K562 (cell line): ENCODE measurements around the gene IMP4. TPM values are rescaled to one million over a fixed set of nuclear protein-coding genes. Genes with fewer than 3 reads are reported as not detected.

Experiments
- CBX1 ChIP-seq: sonication (generic); IDR thresholded peaks from 2 replicates; pipeline ENCODE4 v1.6.1; 2016; ENCODE audit warnings: antibody characterized with exemption, low read depth, mild to moderate bottlenecking
- EP400 ChIP-seq: fragments of 450-650 bp; IDR thresholded peaks from 2 replicates; pipeline ENCODE4 v1.6.1; 2017; ENCODE audit warnings: antibody characterized with exemption, mild to moderate bottlenecking, moderate library complexity
- FOXJ2 ChIP-seq: fragments of 200-800 bp; sonication (Bioruptor generic); IDR thresholded peaks from 2 replicates; pipeline ENCODE4 v1.6.1; 2016; ENCODE audit warnings: missing genetic modification characterization, missing compliant biosample characterization
- HBP1 ChIP-seq: fragments of 450-650 bp; formaldehyde crosslinking; IDR thresholded peaks from 2 replicates; pipeline ENCODE4 v1.4.0; 2022; ENCODE audit warnings: missing genetic modification characterization
- MAFK ChIP-seq: IDR thresholded peaks from 2 replicates; pipeline ENCODE4 v1.6.1; 2011; ENCODE audit warnings: low read length, improper control_type of control experiment
- MBD2 ChIP-seq: sonication (generic); IDR thresholded peaks from 2 replicates; pipeline ENCODE4 v1.6.1; 2016; ENCODE audit warnings: low read depth, borderline replicate concordance
- MCM7 ChIP-seq, 2 experiments: fragments of 450-650 bp; IDR thresholded peaks; 2 replicates each; pipeline ENCODE4 v1.6.1; 2016 to 2018
- MEF2D ChIP-seq: conservative IDR thresholded peaks from 2 replicates; pipeline ENCODE4 v1.6.1; 2016; ENCODE audit warnings: low read depth, missing genetic modification characterization, missing compliant biosample characterization
- MGA ChIP-seq: fragments of 450-650 bp; IDR thresholded peaks from 2 replicates; pipeline ENCODE4 v1.6.1; 2016; ENCODE audit warnings: mild to moderate bottlenecking, moderate library complexity
- POLR3A ChIP-seq: IDR thresholded peaks from 2 replicates; pipeline ENCODE4 v1.6.1; 2011; ENCODE audit warnings: borderline replicate concordance, mild to moderate bottlenecking, moderate library complexity; ENCODE audit not compliant: insufficient read length, insufficient read depth; ENCODE audit errors: extremely low read depth
- SAFB2 ChIP-seq: fragments of 200-400 bp; formaldehyde crosslinking; IDR thresholded peaks from 2 replicates; pipeline ENCODE4 v1.6.1; 2018; ENCODE audit warnings: borderline replicate concordance, low read length, low read depth, moderate library complexity; ENCODE audit not compliant: severe bottlenecking
- SETDB1 ChIP-seq: IDR thresholded peaks from one replicate; pipeline ENCODE4 v1.6.1; 2012; ENCODE audit warnings: low read length, control low read depth, inconsistent platforms
- SMAD4 ChIP-seq: fragments of 250-450 bp; sonication (Bioruptor Pico); conservative IDR thresholded peaks from 2 replicates; pipeline ENCODE4 v1.8.0; 2021; ENCODE audit warnings: inconsistent platforms, mild to moderate bottlenecking, moderate library complexity
- SPI1 ChIP-seq: IDR thresholded peaks from 2 replicates; pipeline ENCODE4 v1.6.1; 2011; ENCODE audit warnings: low read depth, low read length, control low read depth, borderline replicate concordance
- polyA plus RNA-seq, 8 experiments: library from polyadenylated mRNA; depleted of rRNA in 4 of 8; stranded (reverse) in 5 of 8; unstranded in 3 of 8; fragments of >200 nt; fragmentation: Nextera tagmentation in 2 of 8; fragmentation: Illumina TruSeq in 1 of 8; extraction: Ambion mirVana in 2 of 8; extraction: Trizol in 1 of 8; gene quantifications; 2 replicates each; pipeline versions ENCODE4 v1.2.1 to v1.2.3, GENCODE V29; 2011 to 2014; ENCODE audit warnings: inconsistent platforms in 1 of 8, missing spikeins in 1 of 8
- total RNA-seq, 7 experiments: library from RNA; depleted of rRNA in 6 of 7; stranded (reverse); fragments of >200 nt in 6 of 7; fragmentation: Illumina TruSeq in 2 of 7; extraction: Trizol in 2 of 7; gene quantifications; 2 replicates each; pipeline versions ENCODE4 v1.2.1 to v1.2.3, GENCODE V29; 2011 to 2021; ENCODE audit warnings: low replicate concordance in 1 of 7

IMP4 gene
- total and polyA plus RNA-seq, 9 of the 15 experiments (the other 6 are each of a cell fraction or from before 2014, with no cell fraction given), result 35.4 to 209 (median 100.0) TPM

- TF ChIP-seq MGA, result 0 out of 2 replicates have a peak, but pooled peaks have one; percentile 43
- no peak for TF ChIP-seq SAFB2
- TF ChIP-seq CBX1, result no peak
- peak; percentile 64; the same call in 1 of the 2 replicates for TF ChIP-seq FOXJ2 (tag)
- TF ChIP-seq SETDB1, result no peak
- peak; percentile 99 for TF ChIP-seq EP400
- no peak for TF ChIP-seq SPI1
- TF ChIP-seq MEF2D (tag), result 0 out of 2 replicates have a peak, but pooled peaks have one; percentile 45
- peak; percentile 79 for TF ChIP-seq MBD2
- TF ChIP-seq MAFK, result no peak
- TF ChIP-seq HBP1 (CRISPR knock-in tag), result peak; percentile 63; the same call in 1 of the 2 replicates
- no peak for TF ChIP-seq POLR3A
- TF ChIP-seq MCM7 (IDR thresholded peaks at IDR 0.05), result no peak
- TF ChIP-seq SMAD4, result peak; percentile 39; the same call in 1 of the 2 replicates
Observed at GRCh38 chr2:130342533-130343275, at the start of gene IMP4 (continued).
